Activated effector memory CD4-positive, alpha-beta T cell treated with anti-CD3 and anti-CD28 coated beads, Interleukin-2, amount 50 U/mL, for 16 hours (primary cell): ENCODE results near the gene ADAM22.
"Not testable (repeated sequence)": the region's sequence is repeated elsewhere in the genome, so short reads cannot be mapped to it uniquely, and the experiment has no call there.

Experiments used
- DNase-seq: peaks from one replicate; pipeline ENCODE4 v3.0.0-alpha.2; 2020

Gene ADAM22, protein sequence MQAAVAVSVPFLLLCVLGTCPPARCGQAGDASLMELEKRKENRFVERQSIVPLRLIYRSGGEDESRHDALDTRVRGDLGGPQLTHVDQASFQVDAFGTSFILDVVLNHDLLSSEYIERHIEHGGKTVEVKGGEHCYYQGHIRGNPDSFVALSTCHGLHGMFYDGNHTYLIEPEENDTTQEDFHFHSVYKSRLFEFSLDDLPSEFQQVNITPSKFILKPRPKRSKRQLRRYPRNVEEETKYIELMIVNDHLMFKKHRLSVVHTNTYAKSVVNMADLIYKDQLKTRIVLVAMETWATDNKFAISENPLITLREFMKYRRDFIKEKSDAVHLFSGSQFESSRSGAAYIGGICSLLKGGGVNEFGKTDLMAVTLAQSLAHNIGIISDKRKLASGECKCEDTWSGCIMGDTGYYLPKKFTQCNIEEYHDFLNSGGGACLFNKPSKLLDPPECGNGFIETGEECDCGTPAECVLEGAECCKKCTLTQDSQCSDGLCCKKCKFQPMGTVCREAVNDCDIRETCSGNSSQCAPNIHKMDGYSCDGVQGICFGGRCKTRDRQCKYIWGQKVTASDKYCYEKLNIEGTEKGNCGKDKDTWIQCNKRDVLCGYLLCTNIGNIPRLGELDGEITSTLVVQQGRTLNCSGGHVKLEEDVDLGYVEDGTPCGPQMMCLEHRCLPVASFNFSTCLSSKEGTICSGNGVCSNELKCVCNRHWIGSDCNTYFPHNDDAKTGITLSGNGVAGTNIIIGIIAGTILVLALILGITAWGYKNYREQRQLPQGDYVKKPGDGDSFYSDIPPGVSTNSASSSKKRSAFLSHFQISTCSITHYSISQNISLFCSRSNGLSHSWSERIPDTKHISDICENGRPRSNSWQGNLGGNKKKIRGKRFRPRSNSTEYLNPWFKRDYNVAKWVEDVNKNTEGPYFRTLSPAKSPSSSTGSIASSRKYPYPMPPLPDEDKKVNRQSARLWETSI

DNA sequence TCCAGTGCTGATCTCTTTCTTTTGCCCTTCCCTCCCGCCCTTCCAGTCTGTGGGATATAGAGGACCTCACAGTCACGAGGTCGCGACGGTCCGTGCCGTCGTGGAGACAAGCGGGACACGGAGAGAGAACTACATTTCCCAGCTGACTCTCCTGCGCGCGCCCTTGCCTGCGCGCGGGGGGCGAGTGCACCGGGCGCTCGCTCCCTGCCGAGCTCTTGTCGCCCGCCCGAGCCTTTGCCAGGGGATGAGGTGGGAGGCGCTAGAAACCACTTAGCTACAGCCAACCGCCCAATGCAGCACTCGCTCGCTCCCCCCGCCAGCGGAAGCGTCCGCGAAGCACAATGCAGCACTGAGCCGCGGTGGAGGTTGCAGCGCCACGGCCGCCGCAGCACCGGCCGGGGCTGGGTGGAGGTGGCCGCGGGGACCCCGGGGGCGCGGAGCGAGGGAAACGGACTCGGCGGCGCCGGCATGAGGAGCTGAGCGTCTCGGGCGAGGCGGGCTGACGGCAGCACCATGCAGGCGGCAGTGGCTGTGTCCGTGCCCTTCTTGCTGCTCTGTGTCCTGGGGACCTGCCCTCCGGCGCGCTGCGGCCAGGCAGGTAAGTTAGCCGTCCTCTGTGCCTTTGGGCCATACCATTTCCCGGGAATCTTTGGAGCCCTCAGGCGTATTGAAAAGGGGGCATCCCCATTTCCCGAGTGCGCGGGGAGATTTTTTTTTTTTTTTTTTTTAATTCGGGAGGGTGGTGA is at the start of gene ADAM22:
TSS of gene ADAM22 (plus strand) at position 299 of the 746 bp plus-strand sequence. CDS start at position 514, 215 bp downstream.
- DNase-seq: peak; percentile 91

DNA sequence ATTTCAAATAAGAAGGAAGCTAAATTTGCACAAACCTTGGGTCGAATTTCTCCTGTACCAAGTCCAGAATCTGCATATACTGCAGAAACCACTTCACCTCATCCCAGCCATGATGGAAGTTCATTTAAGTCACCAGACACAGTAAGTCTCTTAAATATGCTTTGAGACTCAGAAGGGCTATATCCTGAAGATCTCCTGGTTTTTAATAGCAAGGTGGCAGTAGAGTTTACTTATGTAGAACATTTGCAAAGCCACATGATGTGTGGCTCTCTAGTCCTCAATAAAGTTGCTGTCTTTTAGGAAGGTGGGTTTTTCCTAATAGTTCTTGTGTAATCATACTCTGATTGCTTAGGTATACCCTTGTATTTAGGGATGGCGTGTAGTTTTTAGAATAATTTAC is 49.0 kb upstream of the ADAM22 start:
- DNase-seq: no peak

DNA sequence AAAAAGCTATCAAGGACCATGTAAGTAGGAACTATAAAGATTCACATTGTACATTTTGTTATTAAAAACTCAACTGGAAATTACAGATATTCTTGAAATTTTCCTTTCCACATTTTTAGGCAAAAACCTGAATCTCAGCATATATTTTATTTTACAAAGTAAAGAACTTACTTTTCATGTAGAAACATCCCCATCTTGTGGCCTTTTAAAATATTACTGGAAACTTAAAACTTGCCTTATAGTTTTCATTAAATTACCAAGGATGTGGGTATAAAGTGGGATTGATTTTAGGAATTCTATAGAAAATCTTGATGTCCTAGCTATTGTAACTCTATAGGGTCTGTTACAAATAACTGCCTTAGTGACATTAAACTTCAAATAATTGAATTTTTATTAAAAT is 47.2 kb upstream of the ADAM22 start:
- no peak for DNase-seq

GRCh38 chr7:87895363-87895762 is 38.7 kb upstream of the ADAM22 start:
- no peak for DNase-seq

- no peak for DNase-seq
Measured at GRCh38 chr7:87899255-87899654, 34.8 kb upstream of the ADAM22 start.

- not testable (repeated sequence) for DNase-seq
Measured at GRCh38 chr7:87907136-87907906, 26.7 kb upstream of the ADAM22 start.

DNA sequence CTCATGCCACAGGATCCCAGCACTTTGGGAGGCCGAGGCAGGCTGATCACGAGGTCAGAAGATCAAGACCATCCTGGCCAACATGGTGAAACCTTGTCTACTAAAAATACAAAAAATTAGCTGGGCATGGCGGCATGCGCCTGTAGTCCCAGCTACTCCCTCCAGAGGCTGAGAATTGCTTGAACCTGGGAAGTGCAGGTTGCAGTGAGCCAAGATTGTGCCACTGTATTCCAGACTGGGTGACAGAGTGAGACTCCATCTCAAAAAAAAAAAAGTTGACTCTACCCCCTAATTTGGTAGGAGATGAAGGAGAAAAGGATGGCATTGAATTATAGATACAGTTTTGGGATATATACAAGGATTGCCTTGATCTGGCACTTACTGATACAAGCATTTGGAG is 25.2 kb upstream of the ADAM22 start:
- not testable (repeated sequence) for DNase-seq

DNA sequence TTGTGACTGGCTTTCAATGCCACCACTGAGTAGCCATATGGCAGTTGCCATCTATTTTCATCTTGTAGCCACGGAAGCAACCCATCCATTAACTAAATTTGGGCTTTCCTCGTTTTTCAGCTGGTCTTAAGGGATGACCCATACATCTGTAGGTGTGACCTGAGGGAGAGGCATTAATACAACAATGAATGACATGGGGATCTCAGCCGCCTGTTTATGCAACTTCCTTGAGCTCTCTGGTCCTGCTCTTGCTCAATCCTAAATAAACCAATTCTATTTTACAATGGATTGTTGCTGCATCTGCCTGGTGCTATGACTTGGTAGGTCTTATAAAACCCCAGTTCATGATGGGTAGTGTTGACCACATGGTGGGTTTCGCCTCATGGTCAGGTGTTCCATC is 21.9 kb upstream of the ADAM22 start:
- no peak for DNase-seq

DNA sequence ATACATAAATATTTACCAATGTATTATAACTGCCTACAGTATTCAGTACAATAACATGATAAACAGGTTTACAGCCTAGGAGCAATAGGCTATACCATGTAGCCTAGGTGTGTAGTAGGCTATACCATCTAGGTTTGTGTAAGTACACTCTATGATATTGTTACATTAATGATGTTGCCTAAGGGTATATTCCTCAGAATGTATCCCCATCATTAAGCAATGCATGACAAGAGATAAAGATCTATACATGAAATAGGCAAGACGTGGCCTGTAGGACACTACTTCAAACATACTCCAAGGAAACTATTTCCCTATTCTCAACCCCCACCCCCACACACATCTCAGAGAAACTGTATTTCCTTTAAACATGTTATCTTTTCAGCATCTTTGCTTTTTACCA is 15.3 kb upstream of the ADAM22 start:
- no peak for DNase-seq

GRCh38 chr7:87919875-87920274 is 14.2 kb upstream of the ADAM22 start:
- DNase-seq: no peak

DNA sequence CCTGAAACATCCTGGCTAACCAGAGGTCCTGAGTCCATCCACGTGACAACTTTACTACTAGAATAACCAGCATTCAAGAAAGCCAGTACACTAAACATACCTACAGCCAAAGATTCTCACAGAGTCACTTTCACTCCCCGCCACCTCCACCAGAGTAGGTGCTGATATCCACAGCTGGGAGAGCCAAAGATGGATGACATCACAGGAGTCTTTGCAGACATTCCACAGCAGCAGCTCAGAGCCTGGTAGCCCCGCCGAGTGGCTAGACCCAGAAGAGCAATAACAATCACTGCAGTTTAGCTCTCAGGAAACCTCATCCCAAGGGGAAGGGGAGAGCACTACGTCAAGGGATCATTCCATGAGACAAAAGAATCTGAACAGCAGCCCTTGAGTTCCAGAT is 13.5 kb upstream of the ADAM22 start:
- no peak for DNase-seq

DNA sequence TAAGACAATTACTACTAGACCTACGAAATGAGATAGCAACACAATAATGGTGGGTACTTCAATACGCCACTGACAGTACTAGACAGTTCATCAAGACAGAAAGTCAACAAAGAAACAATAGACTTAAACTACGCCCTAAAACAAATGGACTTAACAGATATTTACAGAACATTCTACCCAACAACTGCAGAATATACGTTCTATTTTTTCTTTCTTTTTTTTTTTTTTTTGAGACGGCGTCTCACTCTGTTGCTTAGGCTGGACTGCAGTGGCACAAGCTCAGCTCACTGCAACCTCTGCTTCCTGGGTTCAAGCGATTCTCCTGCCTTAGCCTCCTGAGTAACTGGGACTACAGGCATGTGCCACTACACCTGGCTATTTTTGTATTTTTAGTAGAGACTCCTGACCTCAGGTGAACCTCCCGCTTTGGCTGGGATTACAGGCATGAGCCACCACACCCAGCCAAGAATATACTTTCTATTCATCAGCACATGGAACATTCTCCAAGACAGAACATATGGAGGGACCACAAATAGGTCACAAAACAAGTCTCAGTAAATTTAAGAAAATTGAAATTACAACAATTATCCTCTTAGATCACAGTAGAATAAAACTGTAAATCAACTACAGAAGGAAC is 11.2 kb upstream of the ADAM22 start:
- not testable (repeated sequence) for DNase-seq

DNA sequence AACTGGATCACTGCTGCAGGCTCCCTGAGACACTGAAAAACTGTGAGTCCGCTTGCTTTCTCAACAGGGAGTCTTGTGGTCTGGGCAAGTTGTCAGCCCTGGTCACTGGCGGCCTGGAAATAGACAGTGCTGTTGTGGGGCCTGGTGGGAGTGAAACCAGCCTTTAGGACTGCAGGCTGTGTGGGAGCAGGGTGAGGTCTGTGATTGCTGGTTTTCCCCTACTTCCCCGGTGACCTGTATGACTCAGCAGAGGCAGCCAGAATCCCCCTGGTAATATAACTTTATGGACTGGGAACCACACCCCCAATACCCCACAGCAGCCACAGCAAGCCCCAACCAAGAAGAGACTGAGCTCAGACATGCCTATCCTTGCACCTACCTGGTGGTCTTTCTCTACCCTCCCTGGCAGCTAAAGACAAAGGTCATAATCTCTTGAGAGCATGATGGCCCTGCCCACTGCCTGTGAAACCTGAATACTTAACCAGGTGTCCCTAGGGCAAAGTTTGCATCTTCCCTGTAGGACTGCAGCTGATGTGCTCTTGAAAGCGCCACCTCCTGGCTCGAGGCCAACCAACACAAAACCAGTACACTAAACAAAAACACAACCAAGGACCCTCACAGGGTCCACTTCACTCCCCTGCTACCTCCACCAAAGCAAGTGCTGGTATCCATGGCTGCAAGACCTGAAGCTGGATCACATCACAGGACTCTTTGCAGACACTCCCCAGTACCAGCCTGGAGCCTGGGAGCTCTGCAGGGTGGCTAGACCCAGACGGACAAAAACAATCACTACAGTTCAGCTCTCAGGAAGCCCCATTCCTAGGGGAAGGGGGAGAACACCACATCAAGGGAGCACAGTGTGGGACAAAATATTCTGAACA is 7.2 kb upstream of the ADAM22 start:
- DNase-seq: no peak

DNA sequence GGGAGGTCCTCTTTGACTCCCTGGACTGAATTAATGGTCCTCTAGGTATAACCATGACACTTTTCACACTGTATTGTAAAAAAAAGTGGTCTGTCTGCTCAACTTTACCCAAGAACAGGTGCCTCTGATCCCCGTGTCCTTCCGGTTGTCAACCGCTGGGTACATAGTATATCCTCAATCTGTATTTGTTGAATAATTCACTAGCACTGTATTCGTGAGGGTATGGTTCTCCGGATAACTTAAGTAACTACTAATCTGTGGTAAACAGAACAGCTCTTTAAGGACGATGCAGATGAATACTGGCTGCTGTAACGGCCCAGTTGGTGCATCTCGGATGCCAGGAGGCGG is 472 bp upstream of the ADAM22 start:
- no peak for DNase-seq

- DNase-seq: peak; percentile 67
Measured at GRCh38 chr7:87934699-87935383, 790 bp downstream of the ADAM22 start.

GRCh38 chr7:87935384-87935706 is 1.3 kb downstream of the ADAM22 start:
- DNase-seq: no peak

GRCh38 chr7:87941138-87941537 is 7.1 kb downstream of the ADAM22 start:
- no peak for DNase-seq

DNA sequence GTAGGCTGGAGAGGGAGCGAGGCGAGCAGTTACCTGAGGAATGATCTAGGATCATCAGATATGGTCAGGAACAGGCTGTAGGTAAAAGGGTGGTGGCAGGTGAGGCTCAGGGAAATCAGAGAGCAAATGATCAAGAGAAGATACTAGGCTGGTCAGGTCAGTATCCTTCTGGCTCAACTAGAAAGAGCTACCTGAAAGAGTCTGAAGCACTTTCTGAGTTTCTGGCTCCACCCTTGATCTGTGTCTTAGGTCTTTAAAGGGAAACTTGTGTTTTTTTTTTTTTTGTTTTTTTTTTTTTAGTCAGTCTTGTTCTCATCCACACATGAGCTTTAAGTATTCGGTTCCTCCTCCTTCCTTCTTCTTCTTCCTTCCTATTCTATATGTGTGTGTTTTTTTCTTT is 10.5 kb downstream of the ADAM22 start:
- DNase-seq: no peak

GRCh38 chr7:87945926-87946325 is 11.9 kb downstream of the ADAM22 start:
- DNase-seq: not testable (repeated sequence)

DNA sequence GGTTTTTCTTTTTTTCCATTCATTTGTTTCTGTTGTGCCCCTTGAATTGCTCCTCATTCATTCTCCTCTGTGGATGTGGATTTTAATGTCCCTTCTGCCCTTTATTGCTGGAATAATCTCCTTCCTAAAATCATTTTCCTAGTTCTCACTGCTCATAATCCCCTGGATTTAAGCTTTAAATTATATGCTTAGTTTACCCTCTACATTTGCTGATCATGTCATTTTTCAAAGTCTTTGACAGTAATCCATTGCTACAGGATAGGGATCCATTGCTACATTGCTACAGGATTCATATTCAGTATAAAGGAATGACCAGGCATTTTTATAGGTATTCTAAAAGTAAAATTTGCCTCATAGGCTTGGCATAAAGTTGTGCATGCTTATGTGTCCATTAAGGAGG is 14.3 kb downstream of the ADAM22 start:
- DNase-seq: no peak
